ENCODE data around the gene DDHD1. TPM values are rescaled to one million over a fixed set of nuclear protein-coding genes. Genes with fewer than 3 reads are reported as not detected.

The DDHD1 gene
- total RNA-seq, 1 experiment from 2014 or later: 20.0 TPM

DNA sequence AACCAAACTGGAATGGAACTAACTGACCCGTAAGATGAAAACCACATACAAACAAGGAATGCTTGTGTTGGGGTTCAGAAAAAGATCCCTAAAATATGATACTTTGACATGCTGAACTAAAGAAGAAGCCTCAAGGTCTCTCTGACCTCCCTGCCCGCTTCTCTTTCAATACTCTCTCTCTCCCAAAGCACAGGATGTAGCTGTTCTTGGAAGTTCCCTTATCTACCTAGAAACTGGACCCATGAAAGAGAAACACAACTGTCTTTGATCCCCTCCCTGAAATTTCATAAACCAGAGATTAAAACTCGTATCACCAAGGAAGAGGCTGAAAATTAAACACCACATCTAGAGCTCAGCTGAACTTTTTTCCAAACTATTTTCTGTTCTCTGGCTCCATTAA lies 125.6 kb downstream of the DDHD1 start (continued):
- TF ChIP-seq, protein P1, sequence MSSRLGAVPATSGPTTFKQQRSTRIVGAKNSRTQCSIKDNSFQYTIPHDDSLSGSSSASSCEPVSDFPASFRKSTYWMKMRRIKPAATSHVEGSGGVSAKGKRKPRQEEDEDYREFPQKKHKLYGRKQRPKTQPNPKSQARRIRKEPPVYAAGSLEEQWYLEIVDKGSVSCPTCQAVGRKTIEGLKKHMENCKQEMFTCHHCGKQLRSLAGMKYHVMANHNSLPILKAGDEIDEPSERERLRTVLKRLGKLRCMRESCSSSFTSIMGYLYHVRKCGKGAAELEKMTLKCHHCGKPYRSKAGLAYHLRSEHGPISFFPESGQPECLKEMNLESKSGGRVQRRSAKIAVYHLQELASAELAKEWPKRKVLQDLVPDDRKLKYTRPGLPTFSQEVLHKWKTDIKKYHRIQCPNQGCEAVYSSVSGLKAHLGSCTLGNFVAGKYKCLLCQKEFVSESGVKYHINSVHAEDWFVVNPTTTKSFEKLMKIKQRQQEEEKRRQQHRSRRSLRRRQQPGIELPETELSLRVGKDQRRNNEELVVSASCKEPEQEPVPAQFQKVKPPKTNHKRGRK (CRISPR knock-in tag; IDR thresholded peaks at IDR 0.05; ENCODE audit: borderline replicate concordance): no peak
- TF ChIP-seq HMGA2 (CRISPR knock-in tag; IDR thresholded peaks at IDR 0.05) (no peak), CREM (CRISPR knock-in tag; IDR thresholded peaks at IDR 0.05) (no peak), GTF2I (CRISPR knock-in tag; conservative IDR thresholded peaks at IDR 0.05) (no peak), JUN (CRISPR knock-in tag; IDR thresholded peaks at IDR 0.05) (no peak), SMAD3 (CRISPR knock-in tag; IDR thresholded peaks at IDR 0.05; ENCODE audit: borderline replicate concordance) (no peak), SMAD4 (CRISPR knock-in tag; IDR thresholded peaks at IDR 0.05) (no peak), NFYB (CRISPR knock-in tag; conservative IDR thresholded peaks at IDR 0.05; ENCODE audit: low read depth) (no peak), OVOL2 (CRISPR knock-in tag; IDR thresholded peaks at IDR 0.05; ENCODE audit: borderline replicate concordance) (no peak)
- TF ChIP-seq, protein P2, sequence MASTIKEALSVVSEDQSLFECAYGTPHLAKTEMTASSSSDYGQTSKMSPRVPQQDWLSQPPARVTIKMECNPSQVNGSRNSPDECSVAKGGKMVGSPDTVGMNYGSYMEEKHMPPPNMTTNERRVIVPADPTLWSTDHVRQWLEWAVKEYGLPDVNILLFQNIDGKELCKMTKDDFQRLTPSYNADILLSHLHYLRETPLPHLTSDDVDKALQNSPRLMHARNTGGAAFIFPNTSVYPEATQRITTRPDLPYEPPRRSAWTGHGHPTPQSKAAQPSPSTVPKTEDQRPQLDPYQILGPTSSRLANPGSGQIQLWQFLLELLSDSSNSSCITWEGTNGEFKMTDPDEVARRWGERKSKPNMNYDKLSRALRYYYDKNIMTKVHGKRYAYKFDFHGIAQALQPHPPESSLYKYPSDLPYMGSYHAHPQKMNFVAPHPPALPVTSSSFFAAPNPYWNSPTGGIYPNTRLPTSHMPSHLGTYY (CRISPR knock-in tag; IDR thresholded peaks at IDR 0.05): no peak
- TF ChIP-seq, protein P3, sequence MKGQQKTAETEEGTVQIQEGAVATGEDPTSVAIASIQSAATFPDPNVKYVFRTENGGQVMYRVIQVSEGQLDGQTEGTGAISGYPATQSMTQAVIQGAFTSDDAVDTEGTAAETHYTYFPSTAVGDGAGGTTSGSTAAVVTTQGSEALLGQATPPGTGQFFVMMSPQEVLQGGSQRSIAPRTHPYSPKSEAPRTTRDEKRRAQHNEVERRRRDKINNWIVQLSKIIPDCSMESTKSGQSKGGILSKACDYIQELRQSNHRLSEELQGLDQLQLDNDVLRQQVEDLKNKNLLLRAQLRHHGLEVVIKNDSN (CRISPR knock-in tag; IDR thresholded peaks at IDR 0.05): no peak
- TF ChIP-seq, protein P4, sequence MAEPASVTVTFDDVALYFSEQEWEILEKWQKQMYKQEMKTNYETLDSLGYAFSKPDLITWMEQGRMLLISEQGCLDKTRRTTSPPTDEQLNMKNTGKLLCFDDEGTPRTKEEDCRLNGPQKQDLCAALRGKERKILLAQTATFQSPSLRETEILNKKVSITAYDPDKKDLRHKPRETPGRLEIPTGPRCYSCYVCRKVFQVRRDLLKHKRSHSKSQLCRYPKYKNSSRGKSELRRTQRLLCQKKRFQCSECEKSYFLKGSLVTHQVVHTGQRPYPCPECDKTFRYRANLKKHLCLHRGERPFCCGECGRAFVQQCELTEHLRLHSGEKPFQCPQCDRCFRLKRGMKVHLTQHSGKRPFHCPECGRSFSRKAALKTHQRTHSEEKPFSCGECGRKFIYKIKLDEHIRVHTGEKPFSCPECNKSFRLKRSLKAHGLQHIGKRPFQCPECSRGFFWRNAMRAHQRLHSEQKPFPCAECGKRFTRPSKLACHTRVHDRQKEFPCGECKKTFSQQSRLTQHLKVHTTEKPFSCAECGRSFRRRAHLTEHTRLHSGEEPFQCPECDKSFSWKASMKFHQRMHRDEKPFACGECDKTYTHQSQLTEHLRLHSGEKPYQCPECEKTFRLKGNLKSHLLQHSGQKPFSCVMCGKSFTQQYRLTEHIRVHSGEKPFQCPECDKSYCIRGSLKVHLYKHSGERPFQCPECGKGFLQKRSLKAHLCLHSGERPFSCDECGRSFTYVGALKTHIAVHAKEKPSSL (CRISPR knock-in tag; conservative IDR thresholded peaks at IDR 0.05): no peak

DNA sequence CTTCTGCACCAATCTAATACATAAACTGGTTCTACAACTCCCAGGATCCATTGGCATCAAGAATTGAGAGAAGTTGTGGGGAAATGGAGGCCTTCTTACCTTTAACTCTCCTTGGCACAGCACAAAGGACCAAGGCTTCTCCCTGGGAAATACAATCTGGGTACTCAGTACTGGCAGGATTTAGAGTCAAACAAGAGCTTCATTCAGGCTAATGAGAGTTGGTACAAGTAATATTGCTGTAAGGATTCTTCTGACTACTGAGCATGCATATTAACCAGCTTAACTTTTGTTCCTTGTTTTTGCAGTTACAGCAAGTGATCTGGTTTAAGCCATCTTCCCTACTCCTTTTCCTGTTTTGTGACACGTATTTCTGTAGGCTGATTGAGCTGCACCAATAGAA lies 126.1 kb downstream of the DDHD1 start:
- ChIA-PET CTCF (no interaction called here), POLR2A (no interaction called here)
- H3K4me3 Mint-ChIP-seq: no peak overlapping the region
- H3K36me3 Mint-ChIP-seq: no peaks in the 10 kb centered on the region
- peaks cover 3% of the 10 kb centered on the region; the same call in 1 of the 2 replicates for H3K9me3 Mint-ChIP-seq
- H3K4me1 Mint-ChIP-seq: peaks cover 5% of the 10 kb centered on the region; the same call in 1 of the 2 replicates
- no peaks in the 10 kb centered on the region for H3K27me3 Mint-ChIP-seq (ENCODE audit: low read depth)
- ATAC-seq (no peak), DNase-seq (ENCODE audit: low spot score) (no peak)
- H3K27ac Mint-ChIP-seq: no peak overlapping the region
- TF ChIP-seq NR2C2 (CRISPR knock-in tag; IDR thresholded peaks at IDR 0.05) (no peak), CREM (CRISPR knock-in tag; IDR thresholded peaks at IDR 0.05) (no peak)
- TF ChIP-seq, protein P5, sequence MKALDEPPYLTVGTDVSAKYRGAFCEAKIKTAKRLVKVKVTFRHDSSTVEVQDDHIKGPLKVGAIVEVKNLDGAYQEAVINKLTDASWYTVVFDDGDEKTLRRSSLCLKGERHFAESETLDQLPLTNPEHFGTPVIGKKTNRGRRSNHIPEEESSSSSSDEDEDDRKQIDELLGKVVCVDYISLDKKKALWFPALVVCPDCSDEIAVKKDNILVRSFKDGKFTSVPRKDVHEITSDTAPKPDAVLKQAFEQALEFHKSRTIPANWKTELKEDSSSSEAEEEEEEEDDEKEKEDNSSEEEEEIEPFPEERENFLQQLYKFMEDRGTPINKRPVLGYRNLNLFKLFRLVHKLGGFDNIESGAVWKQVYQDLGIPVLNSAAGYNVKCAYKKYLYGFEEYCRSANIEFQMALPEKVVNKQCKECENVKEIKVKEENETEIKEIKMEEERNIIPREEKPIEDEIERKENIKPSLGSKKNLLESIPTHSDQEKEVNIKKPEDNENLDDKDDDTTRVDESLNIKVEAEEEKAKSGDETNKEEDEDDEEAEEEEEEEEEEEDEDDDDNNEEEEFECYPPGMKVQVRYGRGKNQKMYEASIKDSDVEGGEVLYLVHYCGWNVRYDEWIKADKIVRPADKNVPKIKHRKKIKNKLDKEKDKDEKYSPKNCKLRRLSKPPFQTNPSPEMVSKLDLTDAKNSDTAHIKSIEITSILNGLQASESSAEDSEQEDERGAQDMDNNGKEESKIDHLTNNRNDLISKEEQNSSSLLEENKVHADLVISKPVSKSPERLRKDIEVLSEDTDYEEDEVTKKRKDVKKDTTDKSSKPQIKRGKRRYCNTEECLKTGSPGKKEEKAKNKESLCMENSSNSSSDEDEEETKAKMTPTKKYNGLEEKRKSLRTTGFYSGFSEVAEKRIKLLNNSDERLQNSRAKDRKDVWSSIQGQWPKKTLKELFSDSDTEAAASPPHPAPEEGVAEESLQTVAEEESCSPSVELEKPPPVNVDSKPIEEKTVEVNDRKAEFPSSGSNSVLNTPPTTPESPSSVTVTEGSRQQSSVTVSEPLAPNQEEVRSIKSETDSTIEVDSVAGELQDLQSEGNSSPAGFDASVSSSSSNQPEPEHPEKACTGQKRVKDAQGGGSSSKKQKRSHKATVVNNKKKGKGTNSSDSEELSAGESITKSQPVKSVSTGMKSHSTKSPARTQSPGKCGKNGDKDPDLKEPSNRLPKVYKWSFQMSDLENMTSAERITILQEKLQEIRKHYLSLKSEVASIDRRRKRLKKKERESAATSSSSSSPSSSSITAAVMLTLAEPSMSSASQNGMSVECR (CRISPR knock-in tag; IDR thresholded peaks at IDR 0.05; ENCODE audit: borderline replicate concordance): no peak
- TF ChIP-seq, protein P2 (CRISPR knock-in tag; IDR thresholded peaks at IDR 0.05): no peak
